C4-2B (cell line): ENCODE data around the gene WDR46.

ENCODE experiments used
- H3K27ac ChIP-seq: fragments of 450-650 bp; 2 replicates; pipeline ENCODE4 v1.5.1; 2017
- CTCF ChIP-seq: fragments of 450-650 bp; conservative IDR thresholded peaks from 2 replicates; pipeline ENCODE4 v1.5.1; 2017; ENCODE audit warnings: mild to moderate bottlenecking
- ZFX ChIP-seq: fragments of 450-650 bp; IDR thresholded peaks from 2 replicates; pipeline ENCODE4 v1.6.1; 2017

WDR46 gene

GRCh38 chr6:33323623-33323948 is 34.5 kb upstream of the WDR46 start:
- H3K27ac ChIP-seq, result peak overlapping the region; percentile 85
- TF ChIP-seq ZFX (no peak), CTCF (no peak)

- TF ChIP-seq CTCF, result no peak
- TF ChIP-seq ZFX, result no peak
- peak overlapping the region; percentile 85 for H3K27ac ChIP-seq
These were observed 32.2 kb upstream of the WDR46 start for GRCh38 chr6:33321227-33321626.

GRCh38 chr6:33320315-33321181 is 31.5 kb upstream of the WDR46 start:
- TF ChIP-seq ZFX, result no peak
- no peak for TF ChIP-seq CTCF

GRCh38 chr6:33319939-33320314 is 30.9 kb upstream of the WDR46 start:
- no peak for TF ChIP-seq CTCF
- H3K27ac ChIP-seq, result peak overlapping the region; percentile 5; the same call in 1 of the 2 replicates

More at GRCh38 chr6:33320315-33321181, 31.5 kb upstream of the WDR46 start:
- peak overlapping the region; percentile 5; the same call in 1 of the 2 replicates for H3K27ac ChIP-seq

GRCh38 chr6:33318426-33319073 is 29.5 kb upstream of the WDR46 start:
- no peak for TF ChIP-seq CTCF
- peak overlapping the region; percentile 73 for H3K27ac ChIP-seq

GRCh38 chr6:33317669-33318425 is 28.8 kb upstream of the WDR46 start, which contains the start of gene ZBTB22:
TSS of gene ZBTB22 (minus strand) at chr6:33317744. CDS start at chr6:33316916, 828 bp downstream.
- H3K27ac ChIP-seq, result peak within 1 kb of the TSS; percentile 73
- TF ChIP-seq ZFX, result no peak
- TF ChIP-seq CTCF, result no peak

- peak overlapping the region; percentile 73 for H3K27ac ChIP-seq
- TF ChIP-seq CTCF, result no peak
- no peak for TF ChIP-seq ZFX
These were observed 28.3 kb upstream of the WDR46 start for GRCh38 chr6:33317419-33317668.
